ENCODE results near the gene KPNA1.
"Not testable (repeated sequence)": the region's sequence is repeated elsewhere in the genome, so short reads cannot be mapped to it uniquely, and the experiment has no call there.

Gene KPNA1

GRCh38 chr3:122484985-122485384 lies 29.8 kb downstream of the KPNA1 start:
- FAIRE-seq: no peak

GRCh38 chr3:122481390-122481789 lies 33.3 kb downstream of the KPNA1 start:
- FAIRE-seq: no peak
- no peak for DNase-seq (ENCODE audit: insufficient read length, low spot score)

More at GRCh38 chr3:122484985-122485384, 29.8 kb downstream of the KPNA1 start:
- no peak for DNase-seq (ENCODE audit: insufficient read length, low spot score)

- no peak for FAIRE-seq
Observed at GRCh38 chr3:122476532-122476931, 38.2 kb downstream of the KPNA1 start.

GRCh38 chr3:122475316-122475715 lies 39.4 kb downstream of the KPNA1 start:
- FAIRE-seq: no peak
- DNase-seq (ENCODE audit: insufficient read length, low spot score): no peak

More at GRCh38 chr3:122476532-122476931, 38.2 kb downstream of the KPNA1 start:
- no peak for DNase-seq (ENCODE audit: insufficient read length, low spot score)

- no peak for DNase-seq (ENCODE audit: insufficient read length, low spot score)
- no peak for FAIRE-seq
Observed at GRCh38 chr3:122469659-122470058, 45.1 kb downstream of the KPNA1 start.

GRCh38 chr3:122468896-122469533 lies 45.7 kb downstream of the KPNA1 start:
- FAIRE-seq (no peak), DNase-seq (ENCODE audit: insufficient read length, low spot score) (no peak)

- FAIRE-seq: no peak
Observed at GRCh38 chr3:122466701-122467240, 48.0 kb downstream of the KPNA1 start.

GRCh38 chr3:122464659-122465058 lies 50.1 kb downstream of the KPNA1 start:
- no peak for DNase-seq (ENCODE audit: insufficient read length, low spot score)
- FAIRE-seq: no peak

More at GRCh38 chr3:122466701-122467240, 48.0 kb downstream of the KPNA1 start:
- no peak for DNase-seq (ENCODE audit: insufficient read length, low spot score)

GRCh38 chr3:122462406-122462805 lies 52.3 kb downstream of the KPNA1 start:
- FAIRE-seq (no peak), DNase-seq (ENCODE audit: insufficient read length, low spot score) (no peak)

GRCh38 chr3:122461806-122462205 lies 52.9 kb downstream of the KPNA1 start:
- no peak for DNase-seq (ENCODE audit: insufficient read length, low spot score)

GRCh38 chr3:122458992-122459391 lies 55.7 kb downstream of the KPNA1 start:
- peak; percentile 17 for DNase-seq (ENCODE audit: insufficient read length, low spot score)
- no peak for FAIRE-seq

More at GRCh38 chr3:122461806-122462205, 52.9 kb downstream of the KPNA1 start:
- FAIRE-seq: no peak

GRCh38 chr3:122457706-122458105 lies 57.0 kb downstream of the KPNA1 start:
- DNase-seq (ENCODE audit: insufficient read length, low spot score): no peak
- FAIRE-seq: no peak

GRCh38 chr3:122456074-122456473 lies 58.7 kb downstream of the KPNA1 start:
- no peak for FAIRE-seq
- DNase-seq (ENCODE audit: insufficient read length, low spot score): no peak

- no peak for DNase-seq (ENCODE audit: insufficient read length, low spot score)
- FAIRE-seq: no peak
Observed at GRCh38 chr3:122451371-122451770, 63.4 kb downstream of the KPNA1 start.

GRCh38 chr3:122448218-122448617 lies 66.5 kb downstream of the KPNA1 start:
- DNase-seq (ENCODE audit: insufficient read length, low spot score); FAIRE-seq: not testable (repeated sequence)

GRCh38 chr3:122444491-122444887 lies 70.2 kb downstream of the KPNA1 start:
- not testable (repeated sequence) for FAIRE-seq; DNase-seq (ENCODE audit: insufficient read length, low spot score)

- DNase-seq (ENCODE audit: insufficient read length, low spot score); FAIRE-seq: not testable (repeated sequence)
Observed at GRCh38 chr3:122443762-122444490, 70.8 kb downstream of the KPNA1 start.

- no peak for DNase-seq (ENCODE audit: insufficient read length, low spot score)
- no peak for FAIRE-seq
Observed at GRCh38 chr3:122443090-122443489, 71.6 kb downstream of the KPNA1 start.

GRCh38 chr3:122435950-122436349 lies 78.8 kb downstream of the KPNA1 start:
- FAIRE-seq (no peak), DNase-seq (ENCODE audit: insufficient read length, low spot score) (no peak)

- FAIRE-seq (no peak), DNase-seq (ENCODE audit: insufficient read length, low spot score) (no peak)
Observed at GRCh38 chr3:122430371-122430770, 84.4 kb downstream of the KPNA1 start.

- FAIRE-seq (no peak), DNase-seq (ENCODE audit: insufficient read length, low spot score) (no peak)
Observed at GRCh38 chr3:122427857-122428471, 86.8 kb downstream of the KPNA1 start.

Data from HTR-8/SVneo (cell line).